Stimulated activated CD8-positive, alpha-beta memory T cell treated with anti-CD3 and anti-CD28 coated beads, Interleukin-2, amount 100 ng/mL, for 1 hour (primary cell): Measurements from ENCODE around the gene KDM3B.
A peak's percentile ranks its signal among the peaks of the same experiment; 100 is the strongest.
"Not testable (repeated sequence)": the region's sequence is repeated elsewhere in the genome, so short reads cannot be mapped to it uniquely, and the experiment has no call there.

Experiments used
- DNase-seq, 2 donors: peaks; one replicate each; pipeline ENCODE4 v3.0.0-alpha.2; 2020; ENCODE audit warnings: low read depth in 2 of 2

Gene KDM3B, protein sequence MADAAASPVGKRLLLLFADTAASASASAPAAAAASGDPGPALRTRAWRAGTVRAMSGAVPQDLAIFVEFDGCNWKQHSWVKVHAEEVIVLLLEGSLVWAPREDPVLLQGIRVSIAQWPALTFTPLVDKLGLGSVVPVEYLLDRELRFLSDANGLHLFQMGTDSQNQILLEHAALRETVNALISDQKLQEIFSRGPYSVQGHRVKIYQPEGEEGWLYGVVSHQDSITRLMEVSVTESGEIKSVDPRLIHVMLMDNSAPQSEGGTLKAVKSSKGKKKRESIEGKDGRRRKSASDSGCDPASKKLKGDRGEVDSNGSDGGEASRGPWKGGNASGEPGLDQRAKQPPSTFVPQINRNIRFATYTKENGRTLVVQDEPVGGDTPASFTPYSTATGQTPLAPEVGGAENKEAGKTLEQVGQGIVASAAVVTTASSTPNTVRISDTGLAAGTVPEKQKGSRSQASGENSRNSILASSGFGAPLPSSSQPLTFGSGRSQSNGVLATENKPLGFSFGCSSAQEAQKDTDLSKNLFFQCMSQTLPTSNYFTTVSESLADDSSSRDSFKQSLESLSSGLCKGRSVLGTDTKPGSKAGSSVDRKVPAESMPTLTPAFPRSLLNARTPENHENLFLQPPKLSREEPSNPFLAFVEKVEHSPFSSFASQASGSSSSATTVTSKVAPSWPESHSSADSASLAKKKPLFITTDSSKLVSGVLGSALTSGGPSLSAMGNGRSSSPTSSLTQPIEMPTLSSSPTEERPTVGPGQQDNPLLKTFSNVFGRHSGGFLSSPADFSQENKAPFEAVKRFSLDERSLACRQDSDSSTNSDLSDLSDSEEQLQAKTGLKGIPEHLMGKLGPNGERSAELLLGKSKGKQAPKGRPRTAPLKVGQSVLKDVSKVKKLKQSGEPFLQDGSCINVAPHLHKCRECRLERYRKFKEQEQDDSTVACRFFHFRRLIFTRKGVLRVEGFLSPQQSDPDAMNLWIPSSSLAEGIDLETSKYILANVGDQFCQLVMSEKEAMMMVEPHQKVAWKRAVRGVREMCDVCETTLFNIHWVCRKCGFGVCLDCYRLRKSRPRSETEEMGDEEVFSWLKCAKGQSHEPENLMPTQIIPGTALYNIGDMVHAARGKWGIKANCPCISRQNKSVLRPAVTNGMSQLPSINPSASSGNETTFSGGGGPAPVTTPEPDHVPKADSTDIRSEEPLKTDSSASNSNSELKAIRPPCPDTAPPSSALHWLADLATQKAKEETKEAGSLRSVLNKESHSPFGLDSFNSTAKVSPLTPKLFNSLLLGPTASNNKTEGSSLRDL (N-terminal part only)

DNA sequence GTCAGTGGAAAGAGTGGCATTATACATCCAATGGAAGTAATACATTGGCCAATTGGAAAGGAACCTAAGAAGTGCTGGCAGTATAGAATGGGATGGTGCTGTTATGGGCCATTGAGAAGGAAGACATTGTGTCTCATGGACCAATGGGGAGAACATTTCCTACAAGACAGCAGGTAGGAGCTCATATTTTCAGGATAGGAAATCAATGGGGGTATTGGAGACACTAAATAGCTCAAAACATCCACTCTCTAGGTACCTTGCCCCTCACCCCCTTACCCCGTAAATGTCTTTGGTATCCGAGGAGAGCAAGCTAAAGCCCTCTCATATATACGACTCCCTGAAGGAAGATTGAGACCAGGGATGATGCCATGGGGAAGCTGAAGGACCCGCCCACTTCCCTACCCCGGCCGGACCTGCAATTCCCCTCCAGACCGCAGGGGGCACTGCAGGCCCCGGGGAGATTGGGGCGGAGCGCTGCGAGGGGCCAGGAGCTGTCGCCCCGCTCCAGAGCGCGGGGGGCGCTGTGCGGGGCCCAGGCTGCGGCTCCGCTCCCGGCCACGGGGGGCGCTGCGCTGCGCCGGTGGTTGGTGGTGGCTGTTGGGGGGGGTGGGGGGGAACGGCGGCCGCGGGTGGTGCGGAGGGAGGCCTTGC, at the start of gene KDM3B:
Gene KDM3B (plus strand): TSS at position 615 of the 651 bp plus-strand sequence. CDS start 111 bp downstream, outside the sequence.
- DNase-seq, result peak; percentile 86 to 87

DNA sequence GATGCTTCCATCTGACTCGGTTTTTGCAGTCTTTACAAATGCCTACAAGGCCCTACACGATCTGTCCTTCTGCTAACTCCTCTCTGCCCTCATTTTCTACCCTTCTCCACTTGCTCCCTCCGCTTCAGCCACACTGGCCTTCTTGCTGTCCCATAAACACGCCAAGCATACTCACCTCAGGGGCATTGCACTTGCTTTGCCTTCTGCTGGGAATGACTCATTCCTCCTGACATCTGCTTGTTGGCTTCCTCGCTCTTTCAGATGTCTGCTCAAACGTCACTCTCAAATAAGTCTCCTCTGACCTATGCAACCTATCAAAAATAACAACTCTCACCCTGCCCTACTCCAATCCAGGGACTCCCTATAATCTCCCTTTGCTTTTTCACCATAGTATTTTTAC, 49.1 kb upstream of the KDM3B start:
- no peak for DNase-seq

DNA sequence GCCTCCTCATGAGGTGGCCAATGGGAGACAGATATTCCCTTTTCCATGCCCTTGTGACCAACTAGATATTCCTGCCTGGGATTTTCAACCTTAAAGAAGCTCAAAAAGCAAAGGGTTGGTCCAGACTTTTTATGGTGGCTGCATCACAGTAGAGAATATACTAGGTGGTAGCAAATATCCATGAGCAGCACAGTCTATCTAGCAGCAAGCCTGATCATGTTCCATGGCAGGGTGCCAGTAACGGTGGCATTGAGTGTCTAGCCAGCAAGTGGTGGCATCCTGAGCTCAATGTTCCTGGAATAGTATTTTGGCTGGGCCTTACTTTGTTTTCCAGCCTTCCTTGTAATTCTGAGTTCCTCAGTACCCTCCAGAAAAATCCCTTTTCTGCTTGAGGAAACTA, 46.7 kb upstream of the KDM3B start:
- DNase-seq, result no peak

DNA sequence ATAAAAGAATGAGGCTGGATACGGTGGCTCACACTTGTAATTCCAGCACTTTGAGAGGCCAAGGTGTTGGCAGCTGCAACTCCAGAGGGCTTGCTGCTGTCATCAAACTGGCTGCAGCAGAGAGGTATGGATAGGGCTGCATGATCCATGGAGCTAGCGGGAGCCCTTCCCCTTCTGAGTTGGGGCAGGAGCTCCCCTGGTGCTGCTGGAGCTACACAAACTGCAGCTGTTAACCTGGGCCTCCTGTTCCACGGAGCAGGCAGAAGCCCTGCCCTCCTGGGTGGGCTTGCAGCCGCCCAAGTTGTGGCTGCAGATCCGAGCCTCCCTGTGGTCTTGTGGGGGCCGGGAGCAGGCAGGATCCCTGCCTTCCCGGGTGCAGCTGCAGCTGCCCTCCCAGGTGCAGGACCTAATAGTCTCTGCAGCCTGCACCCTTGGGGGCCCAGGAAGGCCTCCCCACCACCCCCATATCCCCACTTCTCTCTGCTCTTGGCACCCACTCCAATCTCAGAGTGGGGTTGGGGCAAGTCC, 36.7 kb upstream of the KDM3B start:
- DNase-seq, result no peak

DNA sequence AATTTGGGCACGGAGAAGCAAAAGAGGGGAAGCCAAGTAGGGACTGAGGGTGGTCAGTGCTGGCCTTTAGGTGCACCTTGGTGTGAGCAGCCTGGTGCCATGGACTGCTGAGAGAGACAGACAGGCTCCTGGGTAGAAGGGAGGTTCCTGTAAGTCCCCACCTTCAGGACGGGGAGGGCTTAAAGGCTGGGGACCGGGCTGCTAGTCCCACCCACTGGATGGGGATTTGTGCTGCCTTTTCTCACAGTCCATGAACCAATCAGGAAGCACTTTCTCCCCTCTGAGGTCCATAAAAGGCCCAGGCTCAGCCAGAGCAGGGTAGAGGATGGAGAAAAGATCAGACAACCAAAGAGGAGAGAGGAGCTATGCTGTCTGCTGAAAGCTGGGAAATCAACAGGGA, 36.1 kb upstream of the KDM3B start:
- no peak for DNase-seq

DNA sequence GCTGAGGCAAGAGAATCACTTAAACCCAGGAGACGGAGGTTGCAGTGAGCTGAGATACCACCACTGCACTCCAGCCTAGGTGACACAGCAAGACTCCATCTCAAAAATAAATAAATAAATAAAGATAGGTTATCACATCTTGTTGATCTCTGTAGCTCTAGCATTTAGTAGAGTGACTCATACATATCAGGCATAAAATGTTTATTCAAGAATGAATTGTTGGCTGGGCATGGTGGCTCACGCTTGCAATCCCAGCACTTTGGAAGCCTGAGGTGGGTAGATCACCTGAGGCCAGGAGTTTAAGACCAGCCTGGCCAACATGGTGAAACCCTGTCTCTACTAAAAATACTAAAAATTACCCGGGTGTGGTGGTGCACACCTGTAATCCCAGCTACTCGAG, 34.3 kb upstream of the KDM3B start:
- DNase-seq, result not testable (repeated sequence)

DNA sequence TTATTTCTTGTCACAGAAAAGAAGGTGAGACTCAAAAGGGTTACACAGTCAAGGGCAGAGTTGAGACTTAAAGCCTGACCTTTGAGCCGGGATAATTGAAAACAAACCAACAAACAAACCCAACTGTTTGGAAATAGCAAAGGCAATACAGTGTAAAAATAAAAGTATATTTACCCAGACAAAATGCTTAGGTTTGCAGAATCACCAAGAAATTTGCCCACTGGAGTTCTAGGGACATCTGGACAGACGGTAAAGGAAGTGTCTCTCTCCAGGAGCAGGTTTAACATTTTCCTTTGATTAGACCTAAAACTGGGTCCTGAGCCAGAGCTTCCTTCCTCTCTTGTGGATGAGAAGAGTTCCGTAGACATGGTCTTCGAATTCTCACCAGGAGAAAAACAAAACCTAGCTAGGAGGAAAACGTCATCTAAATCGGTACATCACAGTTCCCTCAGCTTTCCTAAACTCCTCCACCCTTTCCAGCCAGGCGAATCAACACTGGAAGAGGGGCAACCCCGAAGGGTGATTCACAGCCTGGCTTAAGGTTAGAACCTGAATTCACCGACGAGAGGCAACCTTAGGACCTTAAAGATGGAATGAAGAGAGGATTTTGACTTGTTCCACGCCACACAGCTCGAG, 21.6 kb upstream of the KDM3B start:
- DNase-seq, result no peak

DNA sequence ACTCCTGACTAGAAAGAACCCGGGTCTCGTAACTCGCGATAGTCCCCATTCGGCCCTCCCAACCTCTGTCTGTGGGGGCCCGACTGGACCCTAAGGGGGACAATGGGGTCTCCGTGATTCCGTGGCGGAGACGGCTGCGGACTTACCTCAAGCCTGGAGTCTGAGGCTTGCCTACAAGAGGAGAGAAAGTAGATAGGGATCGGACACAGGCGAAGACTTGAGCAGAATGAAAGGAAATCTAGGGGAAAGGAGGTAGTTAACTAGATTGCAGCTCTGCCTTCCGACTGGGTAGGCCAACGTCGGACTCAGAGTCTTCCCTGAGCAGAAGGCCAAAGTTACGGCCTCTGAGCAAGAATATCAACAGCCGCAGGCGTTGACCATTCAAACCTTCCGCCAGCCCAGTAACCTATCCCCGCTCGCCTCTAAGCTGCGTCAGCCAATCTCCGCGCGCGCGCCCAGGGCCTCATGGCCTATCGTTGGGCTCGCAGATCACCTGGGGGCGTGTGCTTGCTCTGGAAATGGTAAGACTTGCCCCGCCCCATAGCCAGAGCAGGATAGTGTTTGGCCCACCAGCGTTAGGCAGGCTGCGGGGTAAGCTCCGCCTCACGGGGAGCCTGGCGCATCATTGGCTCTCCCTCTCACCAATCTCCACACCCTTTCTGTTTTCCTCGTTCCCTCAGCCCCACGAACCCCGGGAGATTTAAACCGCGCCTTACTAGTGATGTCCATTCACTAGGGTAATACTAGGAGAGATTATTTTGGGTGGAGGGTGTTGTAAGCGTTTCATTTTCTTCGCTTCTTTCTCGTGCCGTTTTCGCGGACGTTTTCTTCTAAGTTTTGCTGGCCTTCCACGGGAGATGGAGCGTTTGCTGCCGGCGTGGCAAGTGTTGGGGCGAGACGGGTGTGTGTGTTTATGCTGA, 20.8 kb upstream of the KDM3B start, which contains the start of gene CDC25C:
Gene CDC25C (minus strand): TSS at position 356 of the 920 bp plus-strand sequence. CDS start 624 bp downstream, outside the sequence.
- peak; percentile 84 to 93 for DNase-seq

DNA sequence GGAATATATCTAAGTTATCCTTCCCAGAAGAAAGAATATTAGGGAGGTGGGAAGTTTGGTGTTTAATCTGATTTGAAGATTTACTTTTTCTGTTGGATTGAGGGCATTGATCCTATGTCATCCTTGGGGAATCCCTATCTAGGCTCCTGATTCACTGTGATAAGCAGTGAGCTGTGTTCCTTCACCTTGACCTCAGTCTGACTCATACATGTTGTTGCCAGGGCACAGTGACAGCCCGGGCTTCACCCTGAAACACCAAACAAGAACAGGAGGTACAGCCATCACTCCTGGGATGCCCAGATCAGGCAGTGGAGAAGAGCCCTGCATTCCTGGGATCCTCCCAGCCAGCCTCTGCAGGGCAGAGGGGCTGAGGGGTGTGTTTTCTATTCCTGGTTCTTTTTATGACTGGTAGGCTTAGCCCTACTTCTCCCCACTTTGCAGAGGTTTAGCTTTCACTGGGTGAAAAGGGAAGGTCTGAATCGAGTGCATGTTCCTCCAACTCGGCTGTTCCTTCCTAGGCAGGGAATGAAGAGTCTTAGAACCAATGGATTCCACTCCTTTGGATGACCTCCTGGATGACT, 17.5 kb upstream of the KDM3B start:
- DNase-seq, result no peak

DNA sequence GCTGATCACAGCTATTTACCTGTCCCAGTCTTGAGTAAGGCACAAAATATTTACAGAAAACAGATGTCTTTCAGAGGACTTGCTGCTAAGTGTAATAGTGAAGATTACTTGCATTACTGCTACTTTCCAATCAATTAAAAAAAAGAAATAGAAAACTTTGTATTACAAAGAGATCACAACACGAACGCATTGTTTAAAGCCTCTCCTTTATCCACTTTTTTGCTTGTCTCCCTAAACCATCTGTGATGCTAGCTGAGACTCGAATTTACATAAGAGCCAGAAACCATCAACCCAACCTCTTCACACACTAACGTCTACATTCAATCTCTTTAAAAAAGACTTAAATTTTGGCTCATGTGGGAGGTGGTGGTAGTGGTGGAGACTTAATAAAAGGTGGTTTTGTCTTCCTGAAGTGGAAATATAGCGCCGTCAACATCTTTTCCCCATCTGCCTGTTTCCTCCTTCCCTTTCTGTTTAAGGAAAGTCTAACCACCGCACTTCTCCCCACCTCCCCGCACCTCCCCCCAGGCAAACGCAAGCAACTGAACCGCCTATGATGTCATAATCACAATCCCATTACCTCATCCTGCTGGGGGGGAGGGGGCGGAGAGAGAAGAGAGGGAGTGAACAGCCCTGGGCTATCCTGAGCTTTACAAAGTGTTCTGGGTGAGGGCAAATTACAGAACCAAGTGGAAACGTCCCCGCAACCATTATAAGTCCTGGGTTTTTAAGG, 15.4 kb upstream of the KDM3B start:
- DNase-seq, result no peak

DNA sequence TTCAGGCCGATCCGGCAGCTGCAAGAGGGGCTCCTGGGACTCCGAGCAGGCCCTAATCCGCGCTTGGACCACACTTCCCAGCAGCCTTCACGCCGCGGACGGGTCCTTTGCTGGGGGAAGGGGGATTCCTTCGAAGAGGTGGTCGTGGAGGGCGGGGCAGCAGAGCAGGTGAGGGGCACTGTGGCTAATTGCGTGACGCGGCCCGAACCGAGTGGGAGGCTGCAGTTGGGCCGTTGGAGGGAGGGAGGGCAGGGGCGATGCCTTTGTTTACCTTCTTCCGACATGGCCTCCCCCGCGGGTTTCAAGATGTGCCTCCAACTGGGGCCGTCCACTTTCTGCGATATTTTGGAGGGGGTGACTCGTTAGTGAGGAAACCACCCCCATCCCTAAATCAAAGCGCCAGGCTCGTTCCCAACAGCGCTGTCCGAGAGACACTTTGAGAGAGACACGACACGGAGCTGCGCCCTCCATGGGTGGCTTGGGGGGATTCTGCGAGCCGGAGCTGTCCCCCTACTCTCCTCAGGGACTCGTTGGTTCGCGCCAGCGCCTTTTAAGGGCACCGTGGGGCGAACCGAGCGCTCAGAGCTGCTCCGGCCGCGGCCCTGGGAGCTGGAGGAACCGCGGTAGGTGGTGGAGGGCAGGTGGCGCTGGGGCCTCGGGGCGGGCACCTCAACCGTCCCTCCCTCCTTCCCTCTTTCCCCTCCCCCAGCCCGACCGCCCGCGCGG, 14.6 kb upstream of the KDM3B start, which contains the start of gene FAM53C:
Gene FAM53C (plus strand): TSS at position 582 of the 726 bp plus-strand sequence. CDS start 3,070 bp downstream, outside the sequence.
- peak; percentile 82 to 87 for DNase-seq

DNA sequence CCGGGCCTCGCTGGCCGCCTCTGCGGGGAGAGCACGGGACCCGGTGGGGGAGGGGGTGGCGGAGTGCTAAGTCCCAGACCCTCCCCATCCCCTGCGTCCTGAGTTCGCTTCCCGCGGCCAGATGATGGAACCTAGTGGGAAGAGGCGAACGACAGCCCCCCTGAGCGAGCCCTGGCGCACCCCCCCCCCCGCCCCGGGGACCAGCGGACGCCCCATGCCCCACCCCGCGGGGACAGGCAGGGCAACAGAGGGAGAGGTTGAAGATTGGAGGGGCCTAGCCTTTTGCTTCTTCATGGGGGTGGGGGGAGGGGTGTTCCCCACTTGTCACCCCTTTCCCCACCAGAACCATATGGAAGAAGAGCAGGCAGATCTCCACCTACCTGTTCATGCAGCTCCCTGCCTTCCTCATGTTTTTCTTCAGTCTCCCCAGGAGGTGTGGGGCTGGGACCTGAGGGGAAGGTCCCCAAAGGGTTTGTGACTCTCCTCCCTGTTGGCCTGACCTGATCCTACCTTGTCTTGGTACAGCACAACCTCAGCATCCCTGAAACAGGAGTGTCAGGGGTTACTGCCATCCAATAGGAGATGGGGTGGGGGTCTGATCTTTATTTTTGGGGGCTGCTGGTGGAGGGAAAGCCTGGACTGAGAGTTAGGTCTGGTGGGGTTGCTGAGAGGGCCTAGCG, 13.9 kb upstream of the KDM3B start:
- DNase-seq, result no peak

DNA sequence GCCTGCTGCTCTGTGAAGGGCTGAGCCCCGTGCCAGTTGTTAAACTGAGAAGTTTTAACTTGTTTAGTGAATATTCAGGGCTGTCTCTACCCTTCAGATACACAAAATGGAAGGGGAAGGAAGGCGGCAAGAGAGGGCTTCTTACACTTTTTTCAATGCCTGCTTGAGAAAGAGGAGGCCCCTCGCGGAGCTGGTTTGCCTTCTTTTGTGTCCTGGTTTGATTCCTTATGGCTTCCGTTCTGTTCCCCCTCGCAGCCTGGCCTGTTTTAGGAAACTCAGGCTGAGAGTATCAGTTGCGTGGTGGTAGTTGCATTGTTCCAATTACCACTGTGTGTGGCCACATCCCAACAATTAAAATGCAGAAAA, 13.4 kb upstream of the KDM3B start:
- no peak for DNase-seq

DNA sequence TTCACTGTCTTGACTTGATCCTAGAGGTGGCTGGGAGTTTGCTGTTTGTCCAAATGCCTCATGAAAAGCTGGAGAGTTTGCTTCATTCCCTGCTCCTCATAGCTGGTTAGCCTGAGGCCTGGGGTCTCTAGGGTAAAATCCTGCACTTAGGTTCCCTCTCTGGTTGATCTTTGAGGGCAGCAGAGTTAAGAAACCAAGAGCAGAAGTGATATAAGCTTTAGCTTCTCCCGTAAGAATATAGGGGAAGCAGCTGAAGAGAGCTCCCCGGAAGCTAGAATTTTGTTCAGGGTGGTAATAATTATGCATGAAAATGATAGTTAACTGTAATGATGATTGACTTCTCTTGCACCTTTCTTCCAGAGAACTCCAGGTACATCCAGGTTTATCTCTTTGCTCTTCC, 13.0 kb upstream of the KDM3B start:
- DNase-seq, result no peak

DNA sequence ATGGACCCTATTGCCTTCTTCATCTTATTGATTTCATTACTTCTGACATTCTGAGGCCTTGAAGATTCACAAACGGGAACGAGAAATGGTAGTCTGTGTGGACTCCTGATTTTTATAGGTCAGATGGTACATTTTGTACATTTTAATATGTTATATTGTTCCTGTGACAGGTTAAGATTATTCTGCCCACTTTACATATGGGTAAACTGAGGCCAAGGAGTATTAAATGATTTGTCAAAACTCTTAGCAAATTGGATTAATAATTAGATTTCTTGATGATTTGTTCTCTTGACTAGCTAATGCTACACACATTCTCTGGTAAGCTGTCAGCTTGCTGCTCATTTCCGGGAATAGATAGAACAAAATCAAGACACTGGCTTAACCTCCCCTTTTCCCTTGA, 12.5 kb upstream of the KDM3B start:
- DNase-seq, result no peak

DNA sequence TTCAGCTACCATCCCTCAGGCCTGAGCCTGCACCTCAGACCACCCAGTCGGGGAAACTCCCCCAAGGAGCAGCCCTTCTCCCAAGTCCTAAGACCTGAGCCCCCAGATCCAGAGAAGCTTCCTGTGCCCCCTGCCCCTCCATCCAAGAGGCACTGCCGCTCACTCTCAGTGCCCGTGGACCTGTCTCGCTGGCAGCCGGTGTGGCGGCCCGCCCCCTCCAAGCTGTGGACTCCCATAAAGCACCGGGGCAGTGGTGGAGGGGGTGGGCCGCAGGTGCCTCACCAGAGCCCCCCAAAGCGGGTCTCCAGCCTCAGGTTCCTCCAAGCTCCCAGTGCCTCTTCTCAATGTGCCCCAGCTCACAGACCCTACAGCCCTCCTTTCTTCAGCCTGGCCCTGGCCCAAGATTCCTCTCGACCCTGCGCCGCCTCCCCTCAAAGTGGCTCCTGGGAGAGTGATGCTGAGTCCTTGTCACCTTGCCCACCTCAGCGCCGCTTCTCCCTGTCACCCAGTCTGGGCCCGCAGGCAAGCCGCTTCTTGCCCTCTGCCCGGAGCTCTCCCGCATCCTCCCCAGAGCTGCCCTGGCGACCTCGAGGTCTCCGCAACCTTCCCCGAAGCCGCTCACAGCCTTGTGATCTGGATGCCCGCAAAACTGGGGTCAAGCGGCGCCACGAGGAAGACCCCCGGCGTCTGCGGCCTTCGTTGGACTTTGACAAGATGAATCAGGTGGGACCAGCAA, 7.4 kb upstream of the KDM3B start:
- DNase-seq, result no peak
